NCI-H2107 (cell line): ENCODE results near the gene PRRX2.

Source experiments
- DNase-seq: peaks from one replicate; lab custom pipeline; 2025; lab: John Stamatoyannopoulos, UW

PRRX2 gene

DNA sequence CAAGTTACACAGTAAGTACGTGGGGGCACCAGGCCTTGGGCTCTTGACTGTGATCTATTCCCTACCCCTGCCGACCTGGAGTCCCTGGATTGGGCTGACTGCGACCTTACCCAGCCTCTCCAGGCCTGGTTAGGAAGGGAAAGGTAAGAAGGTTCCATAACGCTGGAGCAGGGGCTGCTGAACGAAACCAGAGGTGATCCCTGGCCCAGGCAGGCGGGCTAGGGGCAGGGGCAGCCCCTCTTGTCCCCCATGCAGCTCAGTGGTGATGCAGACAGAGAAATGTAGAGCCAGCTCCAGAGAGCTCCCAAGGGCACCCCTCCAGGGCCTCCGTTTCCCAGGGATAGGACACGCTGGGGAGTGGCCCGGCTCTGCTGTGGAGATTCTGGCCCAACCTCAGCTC lies 14.1 kb downstream of the PRRX2 start:
- no peak for DNase-seq

GRCh38 chr9:129681924-129682323 lies 16.5 kb downstream of the PRRX2 start:
- DNase-seq = no peak

DNA sequence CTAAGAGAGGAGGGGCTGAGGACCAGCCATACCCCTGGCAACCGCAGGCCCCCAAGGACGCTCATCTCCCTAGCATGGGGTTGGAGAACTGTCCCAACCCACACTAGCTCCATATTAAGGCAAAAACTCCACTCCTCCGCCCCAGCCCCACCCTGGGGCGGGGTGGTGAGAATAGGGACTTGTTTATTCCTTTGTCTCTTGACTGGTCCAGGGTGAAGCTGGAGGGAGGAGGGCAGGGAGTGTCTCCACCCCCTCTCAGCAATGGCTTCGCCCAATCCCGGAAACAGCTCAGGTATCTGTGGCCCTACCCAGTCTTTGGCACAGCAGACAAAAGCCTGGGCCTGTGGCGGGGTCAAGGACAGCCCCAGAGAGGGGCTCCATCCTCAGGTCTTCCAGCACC lies 16.9 kb downstream of the PRRX2 start:
- no peak for DNase-seq

GRCh38 chr9:129685220-129685932 lies 19.9 kb downstream of the PRRX2 start:
- no peak for DNase-seq

GRCh38 chr9:129685933-129686259 lies 20.4 kb downstream of the PRRX2 start:
- no peak for DNase-seq

GRCh38 chr9:129686736-129687135 lies 21.3 kb downstream of the PRRX2 start:
- DNase-seq = no peak

DNA sequence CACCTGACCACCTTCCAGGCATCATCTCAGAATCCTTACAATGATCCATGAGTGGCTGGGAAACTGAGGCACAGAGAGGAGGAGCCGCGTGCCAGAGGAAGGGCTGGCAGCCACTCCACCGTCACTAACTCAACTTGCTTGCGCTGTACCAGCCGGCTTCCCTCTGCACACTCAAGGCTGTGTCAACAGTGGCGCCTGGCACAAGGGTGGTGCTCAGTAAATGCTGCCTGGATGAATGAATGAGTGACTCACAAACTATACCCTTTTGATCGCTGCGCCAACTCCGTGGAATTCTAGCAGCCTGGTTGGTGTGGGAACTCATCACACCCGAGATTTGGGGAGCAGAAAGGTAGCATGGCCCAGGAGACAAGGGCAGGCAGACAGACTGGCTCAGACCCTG lies 21.9 kb downstream of the PRRX2 start:
- no peak for DNase-seq

- no peak for DNase-seq
Measured at GRCh38 chr9:129688285-129689043, 23.0 kb downstream of the PRRX2 start.

DNA sequence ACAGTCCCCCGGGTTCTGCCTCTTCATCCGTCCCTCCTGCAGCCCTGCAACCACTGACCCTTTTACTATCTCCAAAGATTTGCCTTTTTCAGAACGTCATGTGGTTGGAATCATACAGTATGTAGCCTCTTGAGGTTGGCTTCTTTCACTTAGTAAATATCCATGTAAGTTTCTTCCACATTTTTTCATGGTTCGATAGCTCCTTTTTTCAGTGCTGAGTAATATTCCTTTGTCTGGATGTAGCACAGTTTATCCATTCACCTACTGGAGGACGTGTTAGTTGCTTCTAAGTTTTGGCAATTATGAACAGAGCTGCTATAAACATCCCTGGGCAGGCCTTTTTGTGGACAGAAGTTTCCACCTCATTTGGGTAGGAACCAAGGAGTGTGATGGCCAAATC lies 27.1 kb downstream of the PRRX2 start:
- no peak for DNase-seq

GRCh38 chr9:129693741-129694140 lies 28.3 kb downstream of the PRRX2 start:
- no peak for DNase-seq

- no peak for DNase-seq
Measured at GRCh38 chr9:129694243-129694646, 28.8 kb downstream of the PRRX2 start.

GRCh38 chr9:129695870-129696269 lies 30.4 kb downstream of the PRRX2 start:
- DNase-seq = no peak

GRCh38 chr9:129696944-129697655 lies 31.7 kb downstream of the PRRX2 start:
- DNase-seq = no peak

DNA sequence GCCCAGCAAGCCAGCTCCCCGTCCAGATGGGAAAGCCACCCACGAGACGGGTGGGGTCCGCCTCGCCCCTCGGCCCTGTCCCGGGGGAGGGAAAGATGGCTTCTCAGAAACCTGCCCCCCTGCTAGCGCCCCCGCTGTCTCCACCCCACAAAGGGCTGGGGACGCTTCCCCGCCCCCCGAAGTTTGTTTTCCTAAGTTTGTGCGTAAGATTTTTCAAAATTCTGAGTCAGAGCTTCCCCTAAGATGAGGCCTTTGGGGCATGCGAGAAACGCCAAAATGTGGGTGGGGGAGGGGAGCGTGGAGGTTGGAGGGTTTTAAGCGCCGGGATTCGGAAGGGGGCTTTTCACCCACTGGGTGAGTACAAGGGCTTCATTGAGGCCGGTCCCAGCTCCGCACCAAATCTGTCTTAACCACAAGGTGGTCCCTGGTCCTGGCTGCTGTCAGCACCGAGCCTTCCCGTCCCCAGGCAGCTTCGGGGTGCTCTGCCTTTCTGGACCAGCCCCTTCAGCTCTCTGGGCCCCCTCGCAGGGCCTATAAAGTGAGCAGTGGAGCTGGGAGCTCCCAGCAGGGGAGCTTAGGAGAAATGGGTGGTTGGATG lies 32.3 kb downstream of the PRRX2 start:
- no peak for DNase-seq

DNA sequence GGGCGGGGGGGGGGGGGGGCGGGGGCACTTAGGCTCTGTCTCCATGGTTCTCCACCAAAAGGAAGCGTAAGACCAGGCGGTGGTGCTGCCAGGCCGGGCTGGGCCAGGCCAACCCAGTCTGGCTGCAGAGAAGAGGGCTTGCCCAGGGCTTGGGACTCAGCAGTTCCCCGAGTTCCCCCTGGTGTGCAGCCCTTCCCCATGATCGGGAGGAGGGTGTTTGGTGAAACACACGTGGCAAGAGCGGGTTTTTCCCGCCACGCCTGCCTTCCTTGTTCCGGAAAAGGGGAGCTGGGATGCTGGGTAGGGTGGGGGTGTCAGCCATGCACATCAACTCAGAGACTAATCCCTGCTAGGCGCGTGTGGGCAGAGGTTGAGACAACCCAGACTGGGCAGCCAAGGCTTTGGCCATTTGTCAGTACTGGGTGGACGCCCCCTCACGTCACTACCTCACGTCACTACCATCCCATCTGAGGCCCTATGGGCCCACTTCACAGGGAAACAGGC lies 32.9 kb downstream of the PRRX2 start:
- no peak for DNase-seq

- DNase-seq = no peak
Measured at GRCh38 chr9:129701054-129701453, 35.6 kb downstream of the PRRX2 start.

DNA sequence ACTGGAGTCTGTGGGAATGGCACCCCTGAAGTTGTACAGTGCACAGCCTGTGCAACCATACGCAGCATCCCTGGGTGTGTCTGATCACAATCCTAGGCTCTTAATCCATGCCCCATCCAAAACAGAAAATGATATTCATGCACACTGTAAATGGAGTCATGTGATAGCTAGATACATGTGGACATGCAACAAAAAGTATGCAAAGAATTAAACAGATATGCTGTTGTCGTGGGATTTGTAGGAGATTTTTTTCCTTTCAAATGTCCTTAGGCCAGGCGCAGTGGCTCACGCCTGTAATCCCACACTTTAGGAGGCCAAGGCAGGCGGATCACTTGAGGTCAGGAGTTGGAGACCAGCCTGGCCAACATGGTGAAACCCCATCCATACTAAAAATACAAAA lies 36.1 kb downstream of the PRRX2 start:
- no peak for DNase-seq

GRCh38 chr9:129702589-129703520 lies 37.4 kb downstream of the PRRX2 start:
- DNase-seq = no peak

DNA sequence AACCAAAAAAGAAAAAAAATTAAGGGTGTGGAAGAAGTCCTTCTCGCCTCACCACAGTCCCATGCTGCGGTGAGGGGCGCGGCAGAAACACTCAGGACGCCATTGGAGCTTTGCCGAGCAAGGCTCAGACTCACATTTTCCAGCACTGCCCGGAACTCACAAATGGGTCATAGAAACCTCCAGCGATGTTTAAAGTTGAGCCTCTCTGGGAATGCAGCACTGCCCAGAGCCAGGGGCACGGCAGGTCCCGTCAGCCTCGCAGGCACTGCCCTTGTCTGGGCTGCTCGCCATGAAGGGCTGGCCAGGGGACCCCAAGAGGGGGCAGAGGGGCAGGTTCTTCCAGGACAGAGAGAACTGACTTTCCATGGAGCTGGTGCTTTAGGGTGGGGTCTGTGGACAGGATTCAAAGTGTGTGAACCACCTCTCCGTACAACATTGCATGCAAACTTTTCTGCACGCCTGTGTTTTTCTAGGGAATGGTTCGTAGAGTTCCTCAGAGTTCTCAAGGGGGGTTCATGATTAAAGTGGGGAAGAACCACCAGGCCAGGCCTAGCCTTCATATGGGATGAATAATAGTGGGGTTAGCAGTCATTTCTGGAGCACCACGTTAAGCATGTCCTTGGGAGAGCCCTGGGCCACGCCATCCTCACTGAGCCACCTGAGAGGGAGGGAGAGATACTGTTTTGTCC lies 38.4 kb downstream of the PRRX2 start:
- no peak for DNase-seq

- DNase-seq = no peak
Measured at GRCh38 chr9:129704807-129705206, 39.4 kb downstream of the PRRX2 start.

GRCh38 chr9:129708793-129709192 lies 43.3 kb downstream of the PRRX2 start:
- DNase-seq = no peak
